GM12874 (cell line): ENCODE measurements around the gene ARHGAP21.
A peak's percentile ranks its signal among the peaks of the same experiment; 100 is the strongest.

Source experiments
- TF ChIP-seq, protein P1 (sequence below): IDR thresholded peaks from 2 replicates; pipeline ENCODE4 v1.5.1; 2011; ENCODE audit warnings: low read depth, mild to moderate bottlenecking, control low read depth, low read length, moderate library complexity; ENCODE audit not compliant: insufficient read depth

ARHGAP21 gene

GRCh38 chr10:24570658-24571426 lies 152.8 kb downstream of the ARHGAP21 start:
- TF ChIP-seq, protein P1, sequence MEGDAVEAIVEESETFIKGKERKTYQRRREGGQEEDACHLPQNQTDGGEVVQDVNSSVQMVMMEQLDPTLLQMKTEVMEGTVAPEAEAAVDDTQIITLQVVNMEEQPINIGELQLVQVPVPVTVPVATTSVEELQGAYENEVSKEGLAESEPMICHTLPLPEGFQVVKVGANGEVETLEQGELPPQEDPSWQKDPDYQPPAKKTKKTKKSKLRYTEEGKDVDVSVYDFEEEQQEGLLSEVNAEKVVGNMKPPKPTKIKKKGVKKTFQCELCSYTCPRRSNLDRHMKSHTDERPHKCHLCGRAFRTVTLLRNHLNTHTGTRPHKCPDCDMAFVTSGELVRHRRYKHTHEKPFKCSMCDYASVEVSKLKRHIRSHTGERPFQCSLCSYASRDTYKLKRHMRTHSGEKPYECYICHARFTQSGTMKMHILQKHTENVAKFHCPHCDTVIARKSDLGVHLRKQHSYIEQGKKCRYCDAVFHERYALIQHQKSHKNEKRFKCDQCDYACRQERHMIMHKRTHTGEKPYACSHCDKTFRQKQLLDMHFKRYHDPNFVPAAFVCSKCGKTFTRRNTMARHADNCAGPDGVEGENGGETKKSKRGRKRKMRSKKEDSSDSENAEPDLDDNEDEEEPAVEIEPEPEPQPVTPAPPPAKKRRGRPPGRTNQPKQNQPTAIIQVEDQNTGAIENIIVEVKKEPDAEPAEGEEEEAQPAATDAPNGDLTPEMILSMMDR: no peak

GRCh38 chr10:24569828-24570657 lies 153.6 kb downstream of the ARHGAP21 start:
- TF ChIP-seq, protein P1: no peak

DNA sequence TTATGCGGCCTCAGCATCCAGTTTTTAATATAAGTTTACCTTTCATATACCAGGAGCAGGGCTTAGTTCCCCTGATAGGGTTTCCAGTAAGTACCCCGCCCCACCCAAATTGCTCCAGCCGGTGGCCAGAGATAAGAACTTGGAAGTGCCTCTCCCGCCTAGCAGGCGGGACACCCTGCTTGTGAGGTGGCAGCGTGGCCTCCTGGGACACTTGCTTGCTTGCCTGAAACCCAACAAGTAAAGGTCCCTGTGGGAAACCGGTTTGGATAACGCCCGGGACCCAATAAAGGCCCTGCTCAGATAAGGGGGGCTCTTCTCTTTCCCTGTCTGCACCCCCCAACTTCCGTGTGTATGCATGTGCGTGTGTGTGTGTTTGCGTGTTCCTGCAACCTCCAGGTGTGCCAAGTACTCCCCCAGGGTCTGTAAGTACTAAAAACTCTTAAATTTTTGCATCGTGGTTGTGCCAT lies 154.3 kb downstream of the ARHGAP21 start:
- TF ChIP-seq, protein P1: no peak

GRCh38 chr10:24568042-24568441 lies 155.6 kb downstream of the ARHGAP21 start:
- TF ChIP-seq, protein P1: no peak

DNA sequence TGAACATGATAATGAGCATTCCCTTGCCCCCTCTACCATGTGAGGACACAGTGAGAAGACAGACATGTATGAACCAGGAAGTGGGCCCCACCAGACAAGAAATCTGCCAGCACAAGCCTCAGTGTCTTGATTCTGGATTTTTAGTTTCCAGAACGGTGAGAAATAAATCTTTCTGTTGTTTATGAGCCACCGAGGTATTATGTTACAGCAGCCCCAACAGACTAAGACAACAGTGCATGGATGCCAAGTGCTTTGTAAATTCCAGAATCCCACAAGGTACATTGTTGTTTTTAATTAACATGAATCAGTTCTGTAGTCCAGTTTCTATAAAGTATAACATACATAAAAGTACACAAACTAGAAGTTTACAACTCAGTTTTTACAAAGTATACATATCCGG lies 162.2 kb downstream of the ARHGAP21 start:
- TF ChIP-seq, protein P1: no peak

- TF ChIP-seq, protein P1: peak; percentile 65
These were observed 166.6 kb downstream of the ARHGAP21 start for GRCh38 chr10:24556750-24557742.
